ENCODE results near the gene PFKL.

PFKL gene

DNA sequence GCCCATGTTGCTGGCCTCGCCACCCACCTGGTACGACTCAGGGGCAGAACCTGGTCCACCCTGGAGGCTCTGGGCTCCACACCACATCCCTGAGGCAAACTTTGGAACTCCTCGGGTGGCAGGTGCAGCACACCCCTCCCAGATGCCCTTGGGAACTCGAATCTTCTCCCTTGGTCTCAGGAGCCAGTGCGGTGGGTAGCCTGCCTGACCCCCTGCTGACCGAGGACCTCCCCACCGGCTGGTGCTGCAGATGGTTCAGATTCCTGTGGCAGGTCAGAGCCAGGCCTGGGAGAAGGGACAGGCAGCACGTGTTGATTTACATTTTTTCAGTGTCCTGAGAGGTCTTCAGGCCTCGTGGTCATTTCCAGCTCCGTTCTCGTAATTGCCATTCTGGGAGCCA, 45.6 kb downstream of the PFKL start:
- TF ChIP-seq, protein P1, sequence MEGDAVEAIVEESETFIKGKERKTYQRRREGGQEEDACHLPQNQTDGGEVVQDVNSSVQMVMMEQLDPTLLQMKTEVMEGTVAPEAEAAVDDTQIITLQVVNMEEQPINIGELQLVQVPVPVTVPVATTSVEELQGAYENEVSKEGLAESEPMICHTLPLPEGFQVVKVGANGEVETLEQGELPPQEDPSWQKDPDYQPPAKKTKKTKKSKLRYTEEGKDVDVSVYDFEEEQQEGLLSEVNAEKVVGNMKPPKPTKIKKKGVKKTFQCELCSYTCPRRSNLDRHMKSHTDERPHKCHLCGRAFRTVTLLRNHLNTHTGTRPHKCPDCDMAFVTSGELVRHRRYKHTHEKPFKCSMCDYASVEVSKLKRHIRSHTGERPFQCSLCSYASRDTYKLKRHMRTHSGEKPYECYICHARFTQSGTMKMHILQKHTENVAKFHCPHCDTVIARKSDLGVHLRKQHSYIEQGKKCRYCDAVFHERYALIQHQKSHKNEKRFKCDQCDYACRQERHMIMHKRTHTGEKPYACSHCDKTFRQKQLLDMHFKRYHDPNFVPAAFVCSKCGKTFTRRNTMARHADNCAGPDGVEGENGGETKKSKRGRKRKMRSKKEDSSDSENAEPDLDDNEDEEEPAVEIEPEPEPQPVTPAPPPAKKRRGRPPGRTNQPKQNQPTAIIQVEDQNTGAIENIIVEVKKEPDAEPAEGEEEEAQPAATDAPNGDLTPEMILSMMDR (IDR thresholded peaks at IDR 0.05; ENCODE audit: poor library complexity, severe bottlenecking) = no peak
- Histone ChIP-seq H3K4me1 (ENCODE audit: insufficient read depth, poor library complexity, severe bottlenecking) (no peaks in the 10 kb centered on the region), H3K27me3 (ENCODE audit: insufficient read depth, poor library complexity, severe bottlenecking) (peaks cover 33% of the 10 kb centered on the region), H3K4me3 (ENCODE audit: severe bottlenecking) (no peak overlapping the region), H3K27ac (ENCODE audit: poor library complexity, severe bottlenecking) (no peak overlapping the region), H3K36me3 (ENCODE audit: low read depth) (no peaks in the 10 kb centered on the region), H3K9me3 (ENCODE audit: severe bottlenecking) (no peaks in the 10 kb centered on the region)
- no peak for ATAC-seq (ENCODE audit: low read depth)
- peak; percentile 54 for DNase-seq (ENCODE audit: low spot score)

DNA sequence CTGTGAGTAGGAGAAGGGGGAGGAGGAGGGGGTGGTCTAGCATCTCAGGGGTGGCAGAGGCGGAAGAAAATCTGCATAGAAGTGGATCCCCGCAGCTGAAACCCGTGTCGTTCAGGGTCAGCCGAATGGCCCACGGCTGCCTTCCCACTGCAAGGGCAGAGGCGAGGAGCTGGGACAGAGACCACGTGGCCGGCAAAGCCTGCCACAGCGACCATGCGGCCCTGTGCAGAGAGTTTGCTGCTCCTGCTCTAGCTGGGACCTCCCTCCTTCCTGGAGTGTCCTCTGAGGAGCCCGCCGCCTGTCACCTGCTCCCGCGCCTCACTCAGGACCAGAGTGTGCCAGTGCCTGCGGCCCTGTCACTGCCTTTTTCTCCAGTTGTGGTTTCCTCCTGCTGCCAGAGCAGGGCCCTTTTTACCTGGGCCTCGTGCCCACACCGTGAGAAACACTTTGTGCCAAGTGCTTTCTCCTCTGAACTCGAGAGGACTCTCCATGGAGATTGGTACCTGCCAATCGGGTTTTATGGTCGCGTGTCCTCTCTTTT, 48.1 kb downstream of the PFKL start:
- no peaks in the 10 kb centered on the region for H3K9me3 ChIP-seq (ENCODE audit: severe bottlenecking)
- H3K4me1 ChIP-seq (ENCODE audit: insufficient read depth, poor library complexity, severe bottlenecking) = no peaks in the 10 kb centered on the region
- H3K36me3 ChIP-seq (ENCODE audit: low read depth) = no peaks in the 10 kb centered on the region
- H3K4me3 ChIP-seq (ENCODE audit: severe bottlenecking) = no peak overlapping the region
- no peak for ATAC-seq (ENCODE audit: low read depth)
- no peak for DNase-seq (ENCODE audit: low spot score)
- peaks cover 55% of the 10 kb centered on the region for H3K27me3 ChIP-seq (ENCODE audit: insufficient read depth, poor library complexity, severe bottlenecking)
- H3K27ac ChIP-seq (ENCODE audit: poor library complexity, severe bottlenecking) = no peak overlapping the region
- TF ChIP-seq, protein P1 (IDR thresholded peaks at IDR 0.05; ENCODE audit: poor library complexity, severe bottlenecking) = no peak

DNA sequence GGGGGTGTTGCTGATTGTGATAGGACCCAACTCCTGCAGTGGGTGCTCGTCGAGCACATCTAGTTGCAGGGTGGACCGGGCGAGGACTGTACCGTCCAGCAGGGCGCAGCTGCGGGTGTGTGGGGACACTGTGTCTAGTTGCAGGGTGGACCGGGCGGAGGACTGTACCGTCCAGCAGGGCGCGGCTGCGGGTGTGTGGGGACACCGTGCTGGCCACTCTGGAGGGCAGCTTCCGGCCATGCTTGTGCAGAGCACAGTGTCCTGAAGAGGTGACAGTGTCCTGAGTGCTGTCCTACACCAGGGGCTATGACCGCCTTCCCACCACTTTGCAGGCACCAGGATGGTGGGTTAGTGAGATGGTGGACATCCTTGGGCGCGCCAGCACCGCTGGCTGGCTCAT, 49.0 kb downstream of the PFKL start:
- Histone ChIP-seq H3K4me3 (ENCODE audit: severe bottlenecking) (no peak overlapping the region), H3K27me3 (ENCODE audit: insufficient read depth, poor library complexity, severe bottlenecking) (peaks cover 57% of the 10 kb centered on the region), H3K9me3 (ENCODE audit: severe bottlenecking) (no peaks in the 10 kb centered on the region), H3K36me3 (ENCODE audit: low read depth) (no peaks in the 10 kb centered on the region), H3K27ac (ENCODE audit: poor library complexity, severe bottlenecking) (no peak overlapping the region), H3K4me1 (ENCODE audit: insufficient read depth, poor library complexity, severe bottlenecking) (no peaks in the 10 kb centered on the region)
- no peak for ATAC-seq (ENCODE audit: low read depth)
- TF ChIP-seq, protein P1 (IDR thresholded peaks at IDR 0.05; ENCODE audit: poor library complexity, severe bottlenecking) = no peak
- no peak for DNase-seq (ENCODE audit: low spot score)

DNA sequence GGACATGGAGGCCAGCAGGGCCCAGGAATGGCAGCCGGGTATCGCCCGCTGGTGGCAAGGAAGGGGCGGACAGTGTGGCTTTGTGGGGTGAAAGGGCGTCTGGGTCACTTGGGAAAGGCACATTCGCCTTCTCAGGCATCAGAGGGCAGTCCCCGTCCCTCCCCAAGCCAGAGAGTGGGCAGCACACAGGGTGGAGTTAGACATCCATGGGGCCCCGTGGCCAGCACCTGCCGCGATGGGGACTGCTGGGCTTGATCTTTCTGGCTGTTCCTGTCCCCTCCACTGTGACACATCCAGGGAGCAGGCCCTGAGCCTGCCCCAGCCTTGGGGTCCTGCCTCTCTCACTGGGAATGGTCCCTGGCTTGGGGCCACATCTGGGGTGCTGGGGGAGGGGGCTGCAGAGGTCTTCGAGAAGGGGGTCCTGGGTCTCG, 49.6 kb downstream of the PFKL start:
- TF ChIP-seq, protein P1 (IDR thresholded peaks at IDR 0.05; ENCODE audit: poor library complexity, severe bottlenecking) = no peak
- Histone ChIP-seq H3K36me3 (ENCODE audit: low read depth) (no peaks in the 10 kb centered on the region), H3K9me3 (ENCODE audit: severe bottlenecking) (no peaks in the 10 kb centered on the region), H3K27me3 (ENCODE audit: insufficient read depth, poor library complexity, severe bottlenecking) (peaks cover 57% of the 10 kb centered on the region), H3K27ac (ENCODE audit: poor library complexity, severe bottlenecking) (no peak overlapping the region), H3K4me1 (ENCODE audit: insufficient read depth, poor library complexity, severe bottlenecking) (no peaks in the 10 kb centered on the region), H3K4me3 (ENCODE audit: severe bottlenecking) (no peak overlapping the region)
- ATAC-seq (ENCODE audit: low read depth) (no peak), DNase-seq (ENCODE audit: low spot score) (no peak)
